ENCODE data around the gene LGALS7. TPM values are rescaled to one million over a fixed set of nuclear protein-coding genes. Genes with fewer than 3 reads are reported as not detected.
A peak's percentile ranks its signal among the peaks of the same experiment; 100 is the strongest.

The LGALS7 gene
- total and polyA plus RNA-seq, 10 of the 15 experiments (the other 5 are each of a cell fraction or from before 2014, with no cell fraction given): 0.19 TPM; not detected in 9

DNA sequence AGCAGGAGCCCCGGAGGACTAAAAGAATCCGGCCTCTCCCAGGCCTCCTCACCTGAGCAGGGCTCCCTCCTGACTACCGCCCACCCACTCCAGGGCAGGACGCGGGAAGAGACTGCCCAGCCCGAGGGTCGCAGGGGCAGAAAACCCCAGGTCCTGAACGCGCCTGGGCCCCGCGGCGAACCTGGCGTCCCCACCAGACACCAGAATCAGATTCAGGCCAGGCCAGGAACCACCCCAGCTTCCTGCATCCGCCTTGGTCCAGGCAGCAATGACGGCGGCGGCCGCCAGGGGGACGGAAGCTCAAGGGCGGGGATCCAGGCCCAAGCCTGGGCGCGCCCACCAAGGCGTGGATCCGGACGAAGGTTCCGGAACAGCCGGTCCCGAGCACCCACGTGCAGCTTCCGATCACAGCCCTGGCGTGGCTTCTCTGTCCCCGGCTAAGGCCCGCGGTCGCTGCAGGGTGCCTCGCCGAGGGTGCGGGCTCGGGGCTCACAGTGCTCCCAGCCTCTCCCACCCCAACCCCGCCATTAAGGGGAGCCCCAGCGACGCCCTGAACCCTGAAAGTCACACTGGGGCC is 3.6 kb downstream of the LGALS7 start (continued):
- no peak for TF ChIP-seq CBFB (IDR thresholded peaks at IDR 0.05; ENCODE audit: low read depth)
- no peak for TF ChIP-seq MEF2A (IDR thresholded peaks at IDR 0.05; ENCODE audit: insufficient read depth, low read depth, low read length)
- peak; percentile 43; the same call in 1 of the 2 replicates for TF ChIP-seq PAX5 (IDR thresholded peaks at IDR 0.05; ENCODE audit: borderline replicate concordance, low read depth, low read length)
- TF ChIP-seq NFYA (IDR thresholded peaks at IDR 0.05; ENCODE audit: borderline replicate concordance, low read depth, low read length): no peak
- TF ChIP-seq EED (IDR thresholded peaks at IDR 0.05; ENCODE audit: low read depth): no peak
- no peak for TF ChIP-seq ZNF274 (IDR thresholded peaks at IDR 0.05; ENCODE audit: insufficient read depth, insufficient read length)
- no peak for TF ChIP-seq KDM1A (IDR thresholded peaks at IDR 0.05; ENCODE audit: borderline replicate concordance)
- TF ChIP-seq, protein P1, sequence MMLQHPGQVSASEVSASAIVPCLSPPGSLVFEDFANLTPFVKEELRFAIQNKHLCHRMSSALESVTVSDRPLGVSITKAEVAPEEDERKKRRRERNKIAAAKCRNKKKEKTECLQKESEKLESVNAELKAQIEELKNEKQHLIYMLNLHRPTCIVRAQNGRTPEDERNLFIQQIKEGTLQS (IDR thresholded peaks at IDR 0.05; ENCODE audit: borderline replicate concordance, extremely low read depth, low read depth, low read length): no peak
- peak; percentile 35; the same call in 1 of the 2 replicates for TF ChIP-seq RAD21 (IDR thresholded peaks at IDR 0.05; ENCODE audit: insufficient read depth, low read depth, low read length)
- TF ChIP-seq CHD2 (IDR thresholded peaks at IDR 0.05; ENCODE audit: borderline replicate concordance, low read depth, low read length): no peak
- peak in 1 of 2 experiments; percentile 75; a peak in 2 of 4 replicates for TF ChIP-seq BHLHE40 (IDR thresholded peaks at IDR 0.05; ENCODE audit: borderline replicate concordance in 1 of 2, low read depth in 2 of 2, low read length in 1 of 2)
- no peak for TF ChIP-seq ZZZ3 (IDR thresholded peaks at IDR 0.05; ENCODE audit: control insufficient read depth, insufficient read length, low read depth)
- TF ChIP-seq, protein P2, sequence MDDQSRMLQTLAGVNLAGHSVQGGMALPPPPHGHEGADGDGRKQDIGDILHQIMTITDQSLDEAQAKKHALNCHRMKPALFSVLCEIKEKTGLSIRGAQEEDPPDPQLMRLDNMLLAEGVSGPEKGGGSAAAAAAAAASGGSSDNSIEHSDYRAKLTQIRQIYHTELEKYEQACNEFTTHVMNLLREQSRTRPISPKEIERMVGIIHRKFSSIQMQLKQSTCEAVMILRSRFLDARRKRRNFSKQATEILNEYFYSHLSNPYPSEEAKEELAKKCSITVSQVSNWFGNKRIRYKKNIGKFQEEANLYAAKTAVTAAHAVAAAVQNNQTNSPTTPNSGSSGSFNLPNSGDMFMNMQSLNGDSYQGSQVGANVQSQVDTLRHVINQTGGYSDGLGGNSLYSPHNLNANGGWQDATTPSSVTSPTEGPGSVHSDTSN (IDR thresholded peaks at IDR 0.05; ENCODE audit: insufficient replicate concordance, low read depth, low read length): no peak
- peak in 1 of 2 experiments; percentile 43; a peak in 1 of 4 replicates for TF ChIP-seq IKZF2 (IDR thresholded peaks at IDR 0.05)
- TF ChIP-seq YBX1 (IDR thresholded peaks at IDR 0.05): no peak
- TF ChIP-seq RB1 (IDR thresholded peaks at IDR 0.05; ENCODE audit: borderline replicate concordance): no peak
- TF ChIP-seq, protein P3, sequence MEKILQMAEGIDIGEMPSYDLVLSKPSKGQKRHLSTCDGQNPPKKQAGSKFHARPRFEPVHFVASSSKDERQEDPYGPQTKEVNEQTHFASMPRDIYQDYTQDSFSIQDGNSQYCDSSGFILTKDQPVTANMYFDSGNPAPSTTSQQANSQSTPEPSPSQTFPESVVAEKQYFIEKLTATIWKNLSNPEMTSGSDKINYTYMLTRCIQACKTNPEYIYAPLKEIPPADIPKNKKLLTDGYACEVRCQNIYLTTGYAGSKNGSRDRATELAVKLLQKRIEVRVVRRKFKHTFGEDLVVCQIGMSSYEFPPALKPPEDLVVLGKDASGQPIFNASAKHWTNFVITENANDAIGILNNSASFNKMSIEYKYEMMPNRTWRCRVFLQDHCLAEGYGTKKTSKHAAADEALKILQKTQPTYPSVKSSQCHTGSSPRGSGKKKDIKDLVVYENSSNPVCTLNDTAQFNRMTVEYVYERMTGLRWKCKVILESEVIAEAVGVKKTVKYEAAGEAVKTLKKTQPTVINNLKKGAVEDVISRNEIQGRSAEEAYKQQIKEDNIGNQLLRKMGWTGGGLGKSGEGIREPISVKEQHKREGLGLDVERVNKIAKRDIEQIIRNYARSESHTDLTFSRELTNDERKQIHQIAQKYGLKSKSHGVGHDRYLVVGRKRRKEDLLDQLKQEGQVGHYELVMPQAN (conservative IDR thresholded peaks at IDR 0.05): no peak
- TF ChIP-seq TAF1 (IDR thresholded peaks at IDR 0.05; ENCODE audit: borderline replicate concordance, low read depth, low read length): no peak
- TF ChIP-seq, protein P4, sequence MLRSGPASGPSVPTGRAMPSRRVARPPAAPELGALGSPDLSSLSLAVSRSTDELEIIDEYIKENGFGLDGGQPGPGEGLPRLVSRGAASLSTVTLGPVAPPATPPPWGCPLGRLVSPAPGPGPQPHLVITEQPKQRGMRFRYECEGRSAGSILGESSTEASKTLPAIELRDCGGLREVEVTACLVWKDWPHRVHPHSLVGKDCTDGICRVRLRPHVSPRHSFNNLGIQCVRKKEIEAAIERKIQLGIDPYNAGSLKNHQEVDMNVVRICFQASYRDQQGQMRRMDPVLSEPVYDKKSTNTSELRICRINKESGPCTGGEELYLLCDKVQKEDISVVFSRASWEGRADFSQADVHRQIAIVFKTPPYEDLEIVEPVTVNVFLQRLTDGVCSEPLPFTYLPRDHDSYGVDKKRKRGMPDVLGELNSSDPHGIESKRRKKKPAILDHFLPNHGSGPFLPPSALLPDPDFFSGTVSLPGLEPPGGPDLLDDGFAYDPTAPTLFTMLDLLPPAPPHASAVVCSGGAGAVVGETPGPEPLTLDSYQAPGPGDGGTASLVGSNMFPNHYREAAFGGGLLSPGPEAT (IDR thresholded peaks at IDR 0.05; ENCODE audit: low read depth): no peak
- TF ChIP-seq LARP7 (IDR thresholded peaks at IDR 0.05): 0 out of 2 replicates have a peak, but pooled peaks have one; percentile 38
- no peak for TF ChIP-seq EP300 (IDR thresholded peaks at IDR 0.05; ENCODE audit: borderline replicate concordance in 1 of 2, control insufficient read depth in 1 of 2, low read depth in 2 of 2, low read length in 2 of 2)
- TF ChIP-seq MYC (IDR thresholded peaks at IDR 0.05; ENCODE audit: insufficient read depth, insufficient read length, insufficient replicate concordance, low read length, severe bottlenecking): no peak
- peak; percentile 45; the same call in 1 of the 2 replicates for TF ChIP-seq IKZF1 (conservative IDR thresholded peaks at IDR 0.05)
- TF ChIP-seq, protein P5, sequence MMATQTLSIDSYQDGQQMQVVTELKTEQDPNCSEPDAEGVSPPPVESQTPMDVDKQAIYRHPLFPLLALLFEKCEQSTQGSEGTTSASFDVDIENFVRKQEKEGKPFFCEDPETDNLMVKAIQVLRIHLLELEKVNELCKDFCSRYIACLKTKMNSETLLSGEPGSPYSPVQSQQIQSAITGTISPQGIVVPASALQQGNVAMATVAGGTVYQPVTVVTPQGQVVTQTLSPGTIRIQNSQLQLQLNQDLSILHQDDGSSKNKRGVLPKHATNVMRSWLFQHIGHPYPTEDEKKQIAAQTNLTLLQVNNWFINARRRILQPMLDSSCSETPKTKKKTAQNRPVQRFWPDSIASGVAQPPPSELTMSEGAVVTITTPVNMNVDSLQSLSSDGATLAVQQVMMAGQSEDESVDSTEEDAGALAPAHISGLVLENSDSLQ (IDR thresholded peaks at IDR 0.05): no peak
